Measurements from ENCODE around the gene SLC28A3.

The SLC28A3 gene

DNA sequence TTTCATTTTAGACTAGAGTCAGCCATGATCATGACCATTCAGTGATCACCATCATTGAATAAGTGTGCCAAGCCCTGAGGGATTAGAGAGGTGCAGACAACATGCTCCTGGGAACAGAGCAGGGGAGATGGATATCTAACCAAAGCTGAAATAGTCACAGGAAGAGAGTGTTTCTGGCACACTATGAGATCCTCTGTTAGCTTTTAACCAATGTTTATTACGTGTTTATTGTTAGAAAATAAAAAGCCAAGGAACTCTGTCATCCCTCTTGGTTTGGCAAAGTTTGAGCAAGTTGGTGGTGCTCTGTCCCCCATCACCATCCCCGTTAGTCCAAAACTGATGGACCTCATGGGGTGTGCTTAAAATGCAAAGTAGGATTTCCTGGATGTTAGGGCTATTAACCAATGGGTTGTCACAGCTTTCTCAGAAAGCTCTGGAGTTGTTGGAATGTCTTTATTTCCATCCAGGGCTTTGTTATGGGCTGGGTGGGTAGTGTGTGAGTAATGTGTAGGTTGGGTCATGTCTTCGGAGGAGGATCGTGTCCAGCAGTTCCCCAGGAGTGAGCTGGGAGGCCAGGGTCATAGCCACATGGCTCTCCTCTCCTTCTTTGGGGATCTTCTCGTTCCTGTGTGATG lies 34.9 kb downstream of the SLC28A3 start:
- DNase-seq = no peak
- in situ Hi-C loops (cut with MboI; ENCODE audit: low pct_unique_long_range_greater_than_20kb, low sequenced_read_pairs) = no loop called here

DNA sequence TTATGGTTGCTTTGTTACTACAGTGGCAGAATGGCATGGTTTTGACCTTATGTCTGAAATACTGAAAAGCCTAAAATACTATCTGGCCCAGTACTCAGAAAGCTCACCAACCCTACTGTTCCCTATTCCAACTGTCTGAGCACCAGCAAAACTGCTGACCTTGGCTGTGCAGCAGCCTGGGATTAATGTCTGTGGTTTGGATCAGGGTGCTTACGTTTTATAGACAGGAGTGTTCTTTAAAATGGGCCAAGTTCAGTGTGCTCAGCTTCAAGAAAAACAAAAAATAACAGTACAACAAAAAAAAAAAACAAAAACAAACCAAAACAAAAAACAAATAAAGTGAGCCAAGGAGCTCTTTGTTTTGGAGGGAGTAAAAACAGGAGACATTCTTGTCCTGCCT lies 36.4 kb downstream of the SLC28A3 start:
- no peak for DNase-seq
- in situ Hi-C loops (cut with MboI; ENCODE audit: low pct_unique_long_range_greater_than_20kb, low sequenced_read_pairs) = no loop called here

GRCh38 chr9:84303061-84303460 lies 37.5 kb downstream of the SLC28A3 start:
- in situ Hi-C loops (cut with MboI; ENCODE audit: low pct_unique_long_range_greater_than_20kb, low sequenced_read_pairs) = no loop called here
- no peak for DNase-seq

GRCh38 chr9:84301851-84302250 lies 38.7 kb downstream of the SLC28A3 start:
- in situ Hi-C loops (cut with MboI; ENCODE audit: low pct_unique_long_range_greater_than_20kb, low sequenced_read_pairs) = no loop called here
- DNase-seq = no peak

GRCh38 chr9:84300271-84300670 lies 40.3 kb downstream of the SLC28A3 start:
- no peak for DNase-seq
- in situ Hi-C loops (cut with MboI; ENCODE audit: low pct_unique_long_range_greater_than_20kb, low sequenced_read_pairs) = no loop called here

GRCh38 chr9:84297162-84297821 lies 43.3 kb downstream of the SLC28A3 start:
- in situ Hi-C loops (cut with MboI; ENCODE audit: low pct_unique_long_range_greater_than_20kb, low sequenced_read_pairs) = no loop called here
- DNase-seq = no peak

- DNase-seq = no peak
- in situ Hi-C loops (cut with MboI; ENCODE audit: low pct_unique_long_range_greater_than_20kb, low sequenced_read_pairs) = no loop called here
These were observed 44.3 kb downstream of the SLC28A3 start for GRCh38 chr9:84296146-84296843.

GRCh38 chr9:84294241-84294950 lies 46.2 kb downstream of the SLC28A3 start:
- in situ Hi-C loops (cut with MboI; ENCODE audit: low pct_unique_long_range_greater_than_20kb, low sequenced_read_pairs) = no loop called here
- DNase-seq = no peak

DNA sequence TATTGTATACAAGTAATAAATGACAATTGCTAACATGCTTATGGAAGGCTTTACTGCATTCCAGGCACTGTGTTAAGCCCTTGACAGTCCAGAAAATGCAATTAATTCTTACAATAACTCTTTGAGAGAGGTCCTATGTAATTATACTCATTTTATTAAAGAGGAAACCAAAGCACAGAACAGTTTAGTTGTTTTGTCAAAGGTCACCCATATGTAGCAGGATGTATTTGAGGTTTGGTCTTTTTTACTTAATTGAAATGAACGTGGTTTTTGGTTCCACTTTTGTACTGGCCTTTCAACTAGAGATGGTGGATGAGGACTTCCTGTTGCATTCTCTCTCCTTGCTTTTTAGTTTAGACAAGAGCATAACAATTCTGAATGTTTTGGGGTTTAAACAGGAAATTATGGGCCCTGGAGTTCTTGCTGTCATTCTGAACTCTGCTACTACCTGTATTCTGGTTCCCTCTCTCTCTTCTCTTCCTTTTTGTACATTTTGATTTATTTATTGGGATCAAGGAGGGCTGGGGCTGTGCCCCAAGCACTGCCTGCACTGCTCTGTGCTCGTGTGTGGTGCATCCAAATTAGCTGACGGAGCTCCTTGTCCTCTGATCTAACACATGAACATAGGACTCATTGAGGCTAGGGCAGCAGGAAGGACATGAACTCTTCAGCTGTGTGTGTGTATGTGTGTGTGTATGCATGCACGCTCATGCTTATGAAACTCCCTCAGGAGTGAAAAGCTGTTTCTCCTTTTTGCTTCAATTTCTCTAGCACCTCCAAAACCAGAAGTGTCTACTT lies 47.4 kb downstream of the SLC28A3 start:
- peak; percentile 31 for DNase-seq
- in situ Hi-C loops (cut with MboI; ENCODE audit: low pct_unique_long_range_greater_than_20kb, low sequenced_read_pairs) = no loop called here

DNA sequence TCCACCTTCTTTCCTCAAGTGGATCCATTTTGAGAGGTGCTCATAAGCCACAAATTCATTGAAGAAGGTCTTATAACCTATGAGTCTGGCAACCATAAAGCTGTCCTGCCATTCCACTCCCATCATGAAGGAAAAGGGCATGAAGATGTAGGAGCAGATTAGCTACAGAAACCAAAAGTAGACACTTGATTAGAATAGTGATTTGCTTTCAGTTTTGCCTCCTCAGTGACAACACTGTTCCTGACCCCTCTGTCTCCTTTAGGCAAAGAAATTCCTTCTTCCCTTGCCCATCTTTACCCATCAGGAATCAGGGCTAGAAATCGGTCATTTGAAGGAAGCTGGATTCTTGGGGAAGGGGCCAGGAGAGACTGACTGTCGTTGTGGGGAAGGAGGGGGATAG lies 55.2 kb downstream of the SLC28A3 start:
- DNase-seq = no peak
- in situ Hi-C loops (cut with MboI; ENCODE audit: low pct_unique_long_range_greater_than_20kb, low sequenced_read_pairs) = no loop called here

GRCh38 chr9:84283946-84284345 lies 56.6 kb downstream of the SLC28A3 start:
- no peak for DNase-seq
- in situ Hi-C loops (cut with MboI; ENCODE audit: low pct_unique_long_range_greater_than_20kb, low sequenced_read_pairs) = no loop called here

DNA sequence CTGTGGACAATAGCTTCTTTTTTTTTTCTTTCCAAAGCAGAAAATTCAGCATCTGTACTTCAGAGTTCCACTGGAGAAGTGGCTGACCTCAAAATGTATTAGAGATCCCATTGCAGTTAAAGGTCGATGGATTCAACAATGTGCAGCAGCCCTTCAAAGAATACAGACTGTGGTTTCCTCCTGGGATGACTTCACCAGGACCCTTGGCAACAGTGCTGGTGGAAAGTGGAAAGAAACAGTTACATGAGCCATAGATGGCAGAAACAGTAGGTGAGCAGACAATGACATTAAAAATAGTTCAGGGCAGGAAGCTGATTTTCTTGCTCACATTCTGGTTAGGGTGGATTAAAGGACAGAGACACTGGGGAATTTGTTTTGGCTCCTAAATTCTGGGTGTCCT lies 62.4 kb downstream of the SLC28A3 start:
- in situ Hi-C loops (cut with MboI; ENCODE audit: low pct_unique_long_range_greater_than_20kb, low sequenced_read_pairs) = no loop called here

GRCh38 chr9:84277646-84278045 lies 62.9 kb downstream of the SLC28A3 start:
- no peak for DNase-seq
- in situ Hi-C loops (cut with MboI; ENCODE audit: low pct_unique_long_range_greater_than_20kb, low sequenced_read_pairs) = no loop called here

More for the DNA sequence above, 62.4 kb downstream of the SLC28A3 start:
- no peak for DNase-seq

DNA sequence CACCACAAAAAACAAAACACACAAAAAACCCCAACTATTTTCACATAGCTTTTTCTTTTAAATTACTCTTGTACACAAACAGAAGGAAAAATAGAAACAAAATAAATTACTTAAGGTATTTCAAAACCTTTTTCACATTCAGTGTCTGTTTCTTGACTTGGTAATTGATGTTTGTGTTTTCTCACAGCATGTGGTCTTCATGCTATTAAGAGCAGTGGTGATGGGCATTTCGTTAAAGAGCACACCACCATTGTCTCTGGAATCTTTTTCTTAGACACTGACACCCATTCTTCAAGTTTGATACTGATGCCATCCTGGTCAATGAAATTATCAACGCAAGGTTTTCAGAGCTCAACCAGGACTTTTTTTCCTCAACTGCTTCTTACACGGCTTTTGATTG lies 63.8 kb downstream of the SLC28A3 start:
- DNase-seq = no peak
- in situ Hi-C loops (cut with MboI; ENCODE audit: low pct_unique_long_range_greater_than_20kb, low sequenced_read_pairs) = no loop called here

- in situ Hi-C loops (cut with MboI; ENCODE audit: low pct_unique_long_range_greater_than_20kb, low sequenced_read_pairs) = loop anchor here (25.0 kb wide), 1 partner anchor 335 kb away; no protein-coding TSS in a partner anchor
- no peak for DNase-seq
These were observed 68.5 kb downstream of the SLC28A3 start for GRCh38 chr9:84271921-84272556.

GRCh38 chr9:84271531-84271900 lies 69.0 kb downstream of the SLC28A3 start:
- in situ Hi-C loops (cut with MboI; ENCODE audit: low pct_unique_long_range_greater_than_20kb, low sequenced_read_pairs) = loop anchor here (25.0 kb wide), 1 partner anchor 334 kb away; no protein-coding TSS in a partner anchor
- DNase-seq = peak; percentile 15

- DNase-seq = peak; percentile 29
These were observed 69.6 kb downstream of the SLC28A3 start for GRCh38 chr9:84270847-84271530.

GRCh38 chr9:84266087-84266561 lies 74.4 kb downstream of the SLC28A3 start:
- peak; percentile 20 for DNase-seq
- in situ Hi-C loops (cut with MboI; ENCODE audit: low pct_unique_long_range_greater_than_20kb, low sequenced_read_pairs) = loop anchor here (25.0 kb wide), 1 partner anchor 329 kb away; no protein-coding TSS in a partner anchor

More at GRCh38 chr9:84270847-84271530, 69.6 kb downstream of the SLC28A3 start:
- in situ Hi-C loops (cut with MboI; ENCODE audit: low pct_unique_long_range_greater_than_20kb, low sequenced_read_pairs) = loop anchor here (25.0 kb wide), 1 partner anchor 334 kb away; no protein-coding TSS in a partner anchor

Data from KBM-7 (cell line).